HG03354 (cell line): ENCODE results near the gene WSCD2.

Experiments used
- ATAC-seq: cut with Tn5 transposase; IDR thresholded peaks from one replicate; pipeline ENCODE4 v1.9.1; 2021; ENCODE audit warnings: mild to moderate bottlenecking; ENCODE audit not compliant: unreplicated experiment, poor library complexity, severe bottlenecking

Gene WSCD2

DNA sequence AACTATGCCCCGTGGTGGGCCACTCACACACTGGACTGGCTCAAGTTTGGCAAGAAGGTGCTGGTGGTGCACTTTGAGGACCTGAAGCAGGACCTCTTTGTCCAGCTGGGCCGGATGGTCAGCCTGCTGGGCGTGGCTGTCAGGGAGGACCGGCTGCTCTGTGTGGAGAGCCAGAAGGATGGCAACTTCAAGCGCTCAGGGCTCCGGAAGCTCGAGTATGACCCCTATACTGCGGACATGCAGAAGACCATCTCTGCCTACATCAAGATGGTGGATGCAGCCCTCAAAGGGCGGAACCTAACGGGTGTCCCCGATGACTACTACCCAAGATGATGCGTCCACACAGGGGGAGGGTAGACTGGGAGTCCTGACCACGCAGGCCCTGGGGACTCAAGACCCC, 118.9 kb downstream of the WSCD2 start:
- ATAC-seq = no peak

DNA sequence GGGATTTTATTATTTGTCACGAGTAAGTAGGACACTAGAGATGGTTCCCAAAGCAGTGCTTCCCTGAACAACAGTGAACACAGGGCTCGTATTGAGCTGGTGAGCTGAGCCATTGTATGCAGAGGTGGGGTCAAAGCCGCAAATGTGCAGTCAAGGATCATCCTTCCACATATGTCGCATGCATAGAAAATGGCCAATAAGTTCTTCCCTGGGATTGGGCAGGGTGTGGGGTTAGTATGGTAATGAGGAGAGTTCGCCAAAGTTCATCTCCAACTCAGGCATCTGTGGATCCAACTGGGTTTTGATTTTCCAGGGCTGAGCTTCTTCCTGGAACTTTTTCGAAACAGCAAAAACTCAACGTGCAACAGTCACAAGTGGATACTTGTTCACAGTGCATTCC, 123.4 kb downstream of the WSCD2 start:
- no peak for ATAC-seq

- no peak for ATAC-seq
These were observed 124.5 kb downstream of the WSCD2 start for GRCh38 chr12:108253540-108253939.

GRCh38 chr12:108254030-108254429, 124.9 kb downstream of the WSCD2 start:
- ATAC-seq = no peak

DNA sequence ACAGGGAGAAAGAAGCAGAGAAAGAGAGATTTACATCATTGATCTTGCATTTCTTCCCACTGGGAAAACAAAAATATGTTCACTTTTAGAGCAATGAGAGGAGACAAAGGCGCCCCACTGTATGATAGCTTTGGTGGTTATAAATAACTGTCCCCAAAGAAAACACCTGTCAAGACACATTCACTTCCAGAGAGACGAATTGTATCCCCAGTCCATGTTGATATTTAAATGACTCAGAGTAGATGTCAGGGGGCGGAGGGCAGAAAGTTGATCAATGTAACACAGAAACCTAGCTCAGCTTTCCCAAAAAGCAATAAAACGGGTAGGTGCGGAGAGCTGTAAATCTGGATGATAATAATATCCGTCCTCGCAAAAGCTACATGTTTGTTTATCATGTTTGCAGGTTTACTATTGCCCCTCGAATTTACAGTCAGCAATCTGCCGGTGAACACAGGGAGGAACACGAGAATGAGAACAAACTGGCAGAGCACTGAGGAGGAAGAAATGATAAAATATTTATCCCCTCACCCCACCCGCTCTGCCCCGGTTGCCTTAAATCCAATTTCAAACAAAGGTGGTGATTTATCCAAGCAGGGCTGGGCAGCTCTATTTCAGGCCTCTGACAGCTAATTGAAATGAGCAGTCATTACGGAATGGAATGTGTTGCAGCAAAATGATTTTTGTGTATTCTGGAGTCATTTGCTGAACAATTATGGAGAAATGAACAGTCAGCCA, 125.6 kb downstream of the WSCD2 start:
- ATAC-seq = no peak

GRCh38 chr12:108255252-108255602, 126.1 kb downstream of the WSCD2 start:
- no peak for ATAC-seq

DNA sequence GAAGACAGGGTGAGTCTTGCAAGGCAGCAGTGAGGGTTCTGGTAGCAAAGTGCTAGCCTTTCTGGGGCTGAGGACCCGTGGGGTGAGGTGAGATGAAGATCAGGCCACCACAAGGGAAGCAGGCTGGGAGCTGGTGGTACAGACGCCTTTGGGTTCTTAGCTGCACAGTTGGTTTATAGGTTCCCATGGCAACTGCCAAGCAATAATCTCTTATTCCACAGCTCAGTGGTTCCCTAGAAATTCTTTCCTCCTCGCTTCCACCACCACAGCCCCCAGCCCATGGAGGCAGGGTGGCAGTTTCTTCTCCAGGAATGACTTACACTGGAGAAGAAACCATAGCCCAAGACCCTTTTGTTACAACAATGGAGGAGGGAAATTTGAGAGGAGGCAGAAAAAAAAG, 127.9 kb downstream of the WSCD2 start:
- ATAC-seq = no peak

DNA sequence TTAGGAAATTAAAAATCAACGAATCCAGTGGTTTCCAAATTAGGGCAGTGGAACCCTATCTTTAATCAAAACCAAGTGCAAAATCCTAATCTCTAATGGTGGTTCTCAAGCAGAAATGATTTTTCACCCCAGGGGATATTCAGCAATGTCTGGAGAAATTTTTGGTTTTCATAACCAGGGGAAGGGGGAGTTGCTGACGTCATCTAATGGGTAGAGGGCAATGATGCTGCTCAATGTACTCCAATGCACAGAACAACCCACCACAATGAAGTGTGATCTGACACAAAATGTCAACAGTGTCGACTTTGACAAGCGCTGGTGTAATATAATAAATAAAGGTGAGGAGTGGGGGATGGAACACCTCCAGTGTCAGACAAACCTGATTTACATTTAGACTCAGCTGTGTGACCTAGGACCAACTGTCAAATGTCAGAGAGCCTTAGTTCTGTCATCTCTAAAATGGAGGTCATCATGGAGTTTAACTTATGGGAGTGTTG, 128.6 kb downstream of the WSCD2 start:
- no peak for ATAC-seq

DNA sequence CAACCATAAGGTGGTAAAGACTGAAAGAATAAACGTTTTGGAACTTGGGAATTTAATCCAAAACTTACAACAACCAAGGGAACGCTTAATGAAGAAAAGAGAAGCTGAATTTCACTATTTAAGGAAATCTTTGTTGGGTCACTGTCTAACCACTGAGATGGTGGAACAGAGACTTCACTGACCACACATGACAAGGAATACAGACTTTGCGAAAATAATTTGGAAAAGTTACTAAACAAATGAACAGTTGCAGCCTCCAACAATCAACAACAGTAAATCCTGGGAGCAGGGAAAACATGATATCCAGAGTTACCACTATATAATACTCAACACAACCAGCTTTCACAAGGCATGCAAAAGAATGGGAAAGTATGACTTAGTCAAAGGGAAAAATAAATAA, 131.0 kb downstream of the WSCD2 start:
- no peak for ATAC-seq

GRCh38 chr12:108260969-108261368, 131.9 kb downstream of the WSCD2 start:
- no peak for ATAC-seq

GRCh38 chr12:108265505-108265904, 136.4 kb downstream of the WSCD2 start:
- ATAC-seq = no peak

DNA sequence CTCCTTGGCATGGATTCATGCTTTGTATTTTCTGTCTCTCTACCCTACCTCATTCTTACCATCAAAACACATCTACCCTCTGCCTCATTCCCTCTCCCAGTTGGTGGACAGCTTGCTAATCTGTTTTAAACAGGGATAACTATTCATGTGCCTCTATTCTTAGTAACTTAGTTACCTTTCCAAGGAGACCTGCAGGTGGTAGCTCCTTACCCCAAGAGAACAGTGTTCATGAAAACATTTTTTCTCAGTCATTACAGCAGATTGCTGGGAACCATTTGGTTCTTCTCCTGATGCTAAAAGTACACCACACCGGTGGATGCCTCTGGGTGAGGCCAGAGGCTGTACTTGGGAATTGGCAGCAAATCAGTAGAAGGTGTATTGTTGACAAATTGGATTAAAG, 137.0 kb downstream of the WSCD2 start:
- ATAC-seq = no peak

GRCh38 chr12:108267450-108267849, 138.4 kb downstream of the WSCD2 start:
- ATAC-seq = no peak

GRCh38 chr12:108268397-108268796, 139.3 kb downstream of the WSCD2 start:
- no peak for ATAC-seq

- no peak for ATAC-seq
These were observed 140.1 kb downstream of the WSCD2 start for GRCh38 chr12:108269224-108269623.

- no peak for ATAC-seq
These were observed 141.2 kb downstream of the WSCD2 start for GRCh38 chr12:108270035-108270848.

- ATAC-seq = no peak
These were observed 141.7 kb downstream of the WSCD2 start for GRCh38 chr12:108270849-108271143.

- ATAC-seq = no peak
These were observed 143.1 kb downstream of the WSCD2 start for GRCh38 chr12:108271951-108272872.

DNA sequence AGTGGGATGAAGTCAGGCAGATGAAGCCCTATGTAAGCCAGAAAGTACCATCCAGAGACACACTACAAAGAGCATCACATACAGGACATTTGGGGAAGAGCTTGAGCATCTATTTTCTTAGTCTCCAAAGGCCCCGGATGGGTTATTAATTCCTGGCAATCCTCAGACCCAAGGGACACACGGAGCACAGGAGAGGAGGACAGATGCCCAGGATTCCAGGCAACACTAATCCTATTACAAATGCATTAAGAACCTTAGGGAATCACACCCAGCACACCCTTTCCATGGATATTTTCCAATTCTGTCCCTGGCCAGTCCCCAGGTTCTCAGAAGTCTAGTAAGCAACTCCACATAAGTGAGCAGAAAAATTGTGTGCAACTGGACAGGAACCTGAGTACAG, 144.1 kb downstream of the WSCD2 start:
- no peak for ATAC-seq

GRCh38 chr12:108277613-108278012, 148.5 kb downstream of the WSCD2 start:
- no peak for ATAC-seq
